Measurements from ENCODE around the gene SETD2.

SETD2 gene

DNA sequence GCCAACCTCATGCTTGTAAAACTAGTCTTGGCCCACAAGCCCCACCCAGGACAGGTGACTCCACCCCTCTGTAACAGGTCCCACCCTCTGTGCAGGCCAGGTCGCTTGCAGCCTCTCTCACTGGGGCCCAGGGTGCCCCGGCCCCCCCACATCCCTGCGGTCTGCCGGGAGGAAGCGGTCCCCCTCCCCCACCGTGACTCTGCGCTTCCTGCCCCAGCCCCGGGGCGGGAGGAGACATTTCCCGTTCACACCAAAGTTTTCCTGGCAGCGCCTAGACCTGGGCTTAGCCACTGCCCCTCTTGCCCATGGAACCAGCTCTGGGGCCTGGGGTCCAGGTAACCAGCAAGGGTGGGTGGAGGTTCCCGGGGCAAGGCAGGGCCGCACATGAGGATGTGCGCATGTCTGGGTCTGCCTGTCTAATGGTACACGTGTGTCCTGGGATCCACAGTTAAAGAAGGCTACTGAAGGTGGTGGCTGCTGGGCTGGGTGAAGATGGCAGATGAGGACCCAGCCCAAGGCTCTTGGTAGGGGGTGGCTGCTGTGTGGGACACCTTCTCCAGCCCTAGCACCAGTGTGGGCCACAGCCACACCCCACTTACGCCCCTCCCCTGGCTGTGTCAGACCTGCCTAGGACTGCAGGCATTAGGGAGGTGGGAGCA lies 176.0 kb downstream of the SETD2 start:
- H3K27me3 ChIP-seq (ENCODE audit: insufficient read depth, poor library complexity, severe bottlenecking), result no peaks in the 10 kb centered on the region
- TF ChIP-seq POLR2AphosphoS5 (IDR thresholded peaks at IDR 0.05; ENCODE audit: low read depth) (peak; percentile 82), GABPA (IDR thresholded peaks at IDR 0.05; ENCODE audit: low read depth) (no peak), SPI1 (IDR thresholded peaks at IDR 0.05; ENCODE audit: borderline replicate concordance, low read depth) (peak; percentile 65; the same call in 1 of the 2 replicates)
- TF ChIP-seq, protein P1, sequence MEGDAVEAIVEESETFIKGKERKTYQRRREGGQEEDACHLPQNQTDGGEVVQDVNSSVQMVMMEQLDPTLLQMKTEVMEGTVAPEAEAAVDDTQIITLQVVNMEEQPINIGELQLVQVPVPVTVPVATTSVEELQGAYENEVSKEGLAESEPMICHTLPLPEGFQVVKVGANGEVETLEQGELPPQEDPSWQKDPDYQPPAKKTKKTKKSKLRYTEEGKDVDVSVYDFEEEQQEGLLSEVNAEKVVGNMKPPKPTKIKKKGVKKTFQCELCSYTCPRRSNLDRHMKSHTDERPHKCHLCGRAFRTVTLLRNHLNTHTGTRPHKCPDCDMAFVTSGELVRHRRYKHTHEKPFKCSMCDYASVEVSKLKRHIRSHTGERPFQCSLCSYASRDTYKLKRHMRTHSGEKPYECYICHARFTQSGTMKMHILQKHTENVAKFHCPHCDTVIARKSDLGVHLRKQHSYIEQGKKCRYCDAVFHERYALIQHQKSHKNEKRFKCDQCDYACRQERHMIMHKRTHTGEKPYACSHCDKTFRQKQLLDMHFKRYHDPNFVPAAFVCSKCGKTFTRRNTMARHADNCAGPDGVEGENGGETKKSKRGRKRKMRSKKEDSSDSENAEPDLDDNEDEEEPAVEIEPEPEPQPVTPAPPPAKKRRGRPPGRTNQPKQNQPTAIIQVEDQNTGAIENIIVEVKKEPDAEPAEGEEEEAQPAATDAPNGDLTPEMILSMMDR (IDR thresholded peaks at IDR 0.05; ENCODE audit: insufficient read depth, low read length), result no peak
- TF ChIP-seq, protein P2, sequence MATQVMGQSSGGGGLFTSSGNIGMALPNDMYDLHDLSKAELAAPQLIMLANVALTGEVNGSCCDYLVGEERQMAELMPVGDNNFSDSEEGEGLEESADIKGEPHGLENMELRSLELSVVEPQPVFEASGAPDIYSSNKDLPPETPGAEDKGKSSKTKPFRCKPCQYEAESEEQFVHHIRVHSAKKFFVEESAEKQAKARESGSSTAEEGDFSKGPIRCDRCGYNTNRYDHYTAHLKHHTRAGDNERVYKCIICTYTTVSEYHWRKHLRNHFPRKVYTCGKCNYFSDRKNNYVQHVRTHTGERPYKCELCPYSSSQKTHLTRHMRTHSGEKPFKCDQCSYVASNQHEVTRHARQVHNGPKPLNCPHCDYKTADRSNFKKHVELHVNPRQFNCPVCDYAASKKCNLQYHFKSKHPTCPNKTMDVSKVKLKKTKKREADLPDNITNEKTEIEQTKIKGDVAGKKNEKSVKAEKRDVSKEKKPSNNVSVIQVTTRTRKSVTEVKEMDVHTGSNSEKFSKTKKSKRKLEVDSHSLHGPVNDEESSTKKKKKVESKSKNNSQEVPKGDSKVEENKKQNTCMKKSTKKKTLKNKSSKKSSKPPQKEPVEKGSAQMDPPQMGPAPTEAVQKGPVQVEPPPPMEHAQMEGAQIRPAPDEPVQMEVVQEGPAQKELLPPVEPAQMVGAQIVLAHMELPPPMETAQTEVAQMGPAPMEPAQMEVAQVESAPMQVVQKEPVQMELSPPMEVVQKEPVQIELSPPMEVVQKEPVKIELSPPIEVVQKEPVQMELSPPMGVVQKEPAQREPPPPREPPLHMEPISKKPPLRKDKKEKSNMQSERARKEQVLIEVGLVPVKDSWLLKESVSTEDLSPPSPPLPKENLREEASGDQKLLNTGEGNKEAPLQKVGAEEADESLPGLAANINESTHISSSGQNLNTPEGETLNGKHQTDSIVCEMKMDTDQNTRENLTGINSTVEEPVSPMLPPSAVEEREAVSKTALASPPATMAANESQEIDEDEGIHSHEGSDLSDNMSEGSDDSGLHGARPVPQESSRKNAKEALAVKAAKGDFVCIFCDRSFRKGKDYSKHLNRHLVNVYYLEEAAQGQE (IDR thresholded peaks at IDR 0.05; ENCODE audit: insufficient replicate concordance, low read depth), result no peak
- peak overlapping the region; percentile 88 for H3K27ac ChIP-seq (replicated peaks)
- peak overlapping the region; percentile 27 for H3K4me3 ChIP-seq (replicated peaks; ENCODE audit: insufficient read depth, low read length)
- DNase-seq (ENCODE audit: low read depth in 1 of 2, low spot score in 1 of 2), result peak; percentile 94 to 97

DNA sequence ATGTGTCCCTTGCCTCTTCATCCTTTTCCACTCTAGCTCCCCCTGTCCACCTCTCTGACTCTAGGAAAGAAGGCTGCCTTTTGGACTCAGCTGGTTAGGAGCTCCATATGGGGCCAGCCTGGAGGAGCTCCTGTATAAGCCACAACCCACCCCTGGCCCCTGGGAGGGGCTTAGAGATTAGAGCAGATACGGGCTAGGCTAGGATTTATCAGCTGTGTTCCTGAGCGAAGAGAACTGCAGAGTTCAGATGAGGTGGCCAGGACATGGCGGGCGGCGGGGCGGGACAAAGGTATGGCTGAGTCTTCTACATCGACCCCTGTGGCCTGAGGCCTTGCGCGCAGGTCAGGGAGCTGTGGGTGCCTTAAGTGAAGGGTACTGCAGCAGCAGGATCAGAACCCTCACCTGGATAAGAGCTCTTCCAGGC lies 176.6 kb downstream of the SETD2 start:
- no peak overlapping the region for H3K4me3 ChIP-seq (replicated peaks; ENCODE audit: insufficient read depth, low read length)
- peak overlapping the region; percentile 88 for H3K27ac ChIP-seq (replicated peaks)
- TF ChIP-seq SPI1 (IDR thresholded peaks at IDR 0.05; ENCODE audit: borderline replicate concordance, low read depth), result no peak
- TF ChIP-seq, protein P2 (IDR thresholded peaks at IDR 0.05; ENCODE audit: insufficient replicate concordance, low read depth), result no peak
- TF ChIP-seq GABPA (IDR thresholded peaks at IDR 0.05; ENCODE audit: low read depth), result no peak
- TF ChIP-seq, protein P1 (IDR thresholded peaks at IDR 0.05; ENCODE audit: insufficient read depth, low read length), result no peak
- no peak for TF ChIP-seq POLR2AphosphoS5 (IDR thresholded peaks at IDR 0.05; ENCODE audit: low read depth)
- no peaks in the 10 kb centered on the region for H3K27me3 ChIP-seq (ENCODE audit: insufficient read depth, poor library complexity, severe bottlenecking)
- DNase-seq (ENCODE audit: low read depth in 1 of 2, low spot score in 1 of 2), result peak in 1 of 2 experiments; percentile 47

DNA sequence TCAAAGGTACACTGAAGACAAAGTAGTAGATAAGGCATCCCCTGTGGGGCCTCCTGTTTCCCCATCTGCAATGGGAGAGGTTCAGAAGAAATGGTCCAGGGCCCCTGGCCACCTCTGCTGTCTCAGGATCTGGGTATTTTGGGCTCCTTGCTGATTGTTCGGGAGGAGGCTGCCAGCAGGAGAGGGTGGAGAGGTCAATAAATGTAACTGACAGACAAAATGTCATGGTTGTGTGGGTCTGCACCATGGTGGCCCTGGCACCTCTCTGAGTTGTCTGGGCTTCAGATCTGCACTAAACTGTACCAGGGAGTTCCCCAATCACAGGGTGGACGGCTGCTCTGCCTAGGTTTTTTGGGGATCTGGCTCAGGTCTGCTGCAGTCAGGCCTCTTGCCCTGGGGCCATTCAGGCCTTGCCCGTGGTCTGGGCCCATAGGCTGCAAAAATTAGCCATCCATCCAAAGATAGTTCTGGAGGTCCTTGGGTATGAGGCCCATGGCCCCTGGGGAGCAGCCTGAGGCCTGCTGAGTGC lies 177.1 kb downstream of the SETD2 start:
- no peak for DNase-seq (ENCODE audit: low read depth in 1 of 2, low spot score in 1 of 2)
- peak overlapping the region; percentile 88 for H3K27ac ChIP-seq (replicated peaks)
- H3K4me3 ChIP-seq (replicated peaks; ENCODE audit: insufficient read depth, low read length), result no peak overlapping the region
- TF ChIP-seq, protein P2 (IDR thresholded peaks at IDR 0.05; ENCODE audit: insufficient replicate concordance, low read depth), result no peak
- no peak for TF ChIP-seq SPI1 (IDR thresholded peaks at IDR 0.05; ENCODE audit: borderline replicate concordance, low read depth)
- no peaks in the 10 kb centered on the region for H3K27me3 ChIP-seq (ENCODE audit: insufficient read depth, poor library complexity, severe bottlenecking)

Data from HL-60 (cell line).